HUDEP-2 (cell line): ENCODE results near the gene RPS19.

ENCODE experiments used
- DNase-seq, 76 experiments: peaks; one replicate each; lab custom pipeline; 2025; ENCODE audit not compliant: unreplicated experiment in 76 of 76; lab: John Stamatoyannopoulos, UW

The RPS19 gene

DNA sequence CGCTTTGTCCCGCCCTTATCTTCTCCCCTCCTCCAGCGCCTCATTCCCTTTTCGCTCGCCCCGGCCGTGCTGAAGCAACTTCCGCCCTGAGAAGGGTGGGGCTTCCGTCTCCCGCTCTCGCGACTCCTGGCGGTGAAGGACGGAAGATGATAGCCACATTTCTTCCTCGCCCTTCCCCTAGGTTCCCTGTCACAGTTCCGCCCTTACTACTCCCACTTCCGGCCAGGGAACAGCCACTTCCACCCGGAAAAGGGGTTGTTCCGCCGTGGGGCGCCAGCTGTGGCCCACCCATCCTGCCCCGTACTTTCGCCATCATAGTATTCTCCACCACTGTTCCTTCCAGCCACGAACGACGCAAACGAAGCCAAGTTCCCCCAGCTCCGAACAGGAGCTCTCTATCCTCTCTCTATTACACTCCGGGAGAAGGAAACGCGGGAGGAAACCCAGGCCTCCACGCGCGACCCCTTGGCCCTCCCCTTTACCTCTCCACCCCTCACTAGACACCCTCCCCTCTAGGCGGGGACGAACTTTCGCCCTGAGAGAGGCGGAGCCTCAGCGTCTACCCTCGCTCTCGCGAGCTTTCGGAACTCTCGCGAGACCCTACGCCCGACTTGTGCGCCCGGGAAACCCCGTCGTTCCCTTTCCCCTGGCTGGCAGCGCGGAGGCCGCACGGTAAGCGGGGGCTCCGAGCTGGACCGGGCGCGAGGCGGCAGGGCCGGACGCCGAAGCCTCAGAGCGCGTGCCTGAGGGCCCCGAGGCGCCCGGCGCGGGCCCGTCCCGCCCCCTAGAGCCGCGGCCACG lies at the start of gene RPS19:
Gene RPS19 (plus strand): TSS at position 638 of the 801 bp plus-strand sequence. CDS start 520 bp downstream, outside the sequence.
- peak; percentile 89 to 100 (median 99) for DNase-seq

DNA sequence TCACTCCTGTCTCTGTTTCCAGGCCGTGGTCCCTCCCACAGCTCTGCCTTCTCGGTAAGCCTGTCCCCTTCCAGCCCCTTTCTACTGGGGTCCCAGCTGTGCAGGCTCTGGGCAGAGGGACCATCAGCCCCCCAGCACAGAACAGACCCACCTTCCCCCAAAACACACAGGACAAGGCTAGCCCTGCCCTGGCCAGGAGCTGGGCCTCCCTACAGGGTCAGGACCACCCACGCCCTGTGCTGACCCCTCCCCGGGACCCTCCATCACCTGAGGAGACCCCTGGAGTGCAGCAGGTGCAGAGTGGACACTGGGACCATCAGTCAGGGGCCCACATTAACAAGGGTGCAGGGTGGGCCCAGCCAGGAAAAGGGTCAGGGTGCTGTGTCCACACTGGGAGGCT lies 49.8 kb upstream of the RPS19 start:
- no peak for DNase-seq

DNA sequence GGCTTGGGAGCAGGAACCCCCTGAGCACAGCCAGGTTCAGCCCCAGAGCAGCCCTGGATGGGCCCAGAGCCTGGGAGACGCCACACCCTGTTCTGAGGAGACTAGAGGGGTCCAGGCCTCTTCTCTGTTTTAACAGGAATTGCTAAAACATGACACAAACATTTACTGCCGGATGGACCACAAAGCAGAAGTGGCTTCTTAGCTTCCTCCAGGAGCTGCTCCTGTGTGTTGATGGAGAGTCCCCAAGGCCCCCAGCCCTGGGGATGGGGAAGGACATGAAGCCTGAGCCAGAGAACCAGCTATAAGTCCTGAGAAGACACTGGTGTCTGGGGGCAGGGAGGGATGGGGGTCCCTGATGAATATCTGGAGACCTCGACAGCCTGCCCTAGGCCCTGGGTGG lies 49.0 kb upstream of the RPS19 start:
- DNase-seq, result no peak

DNA sequence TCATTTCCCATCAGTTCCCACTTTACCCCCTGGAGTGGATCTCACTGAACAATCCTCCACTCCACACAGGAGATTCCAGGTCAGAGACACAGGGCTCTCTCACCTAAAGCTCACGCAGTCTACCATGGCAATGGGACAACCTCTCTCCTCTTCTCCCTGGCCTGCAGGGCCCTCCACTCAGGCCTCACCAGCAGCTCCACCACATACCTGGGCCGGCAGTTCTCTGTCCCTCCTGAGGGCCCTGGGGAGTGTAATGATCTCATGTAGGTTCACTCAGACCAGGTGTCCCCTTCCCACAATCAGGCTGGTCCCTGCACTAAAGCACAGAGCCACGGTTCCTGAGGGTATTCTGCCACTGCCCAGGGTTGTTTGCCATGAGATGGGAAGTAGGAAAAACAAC lies 48.1 kb upstream of the RPS19 start:
- no peak for DNase-seq

DNA sequence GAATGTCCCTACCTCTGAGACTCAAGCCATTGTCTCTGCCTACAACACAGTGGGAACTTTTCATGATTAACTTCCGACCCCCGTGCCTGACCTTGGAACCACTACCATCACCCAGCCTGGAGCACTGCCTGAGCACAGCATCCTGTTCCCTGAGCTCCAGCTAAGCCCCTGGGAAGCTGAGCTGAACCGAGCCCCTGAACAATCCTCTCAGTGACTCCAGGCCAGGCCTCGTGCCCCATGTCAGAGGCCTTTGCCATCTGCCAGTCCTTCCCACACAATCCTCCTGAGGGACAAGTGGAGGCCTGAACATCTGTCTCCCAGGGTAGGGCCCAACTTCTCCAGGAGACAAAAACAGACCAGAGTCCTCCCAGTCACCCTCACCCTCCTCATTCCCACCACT lies 46.1 kb upstream of the RPS19 start:
- DNase-seq, result no peak

DNA sequence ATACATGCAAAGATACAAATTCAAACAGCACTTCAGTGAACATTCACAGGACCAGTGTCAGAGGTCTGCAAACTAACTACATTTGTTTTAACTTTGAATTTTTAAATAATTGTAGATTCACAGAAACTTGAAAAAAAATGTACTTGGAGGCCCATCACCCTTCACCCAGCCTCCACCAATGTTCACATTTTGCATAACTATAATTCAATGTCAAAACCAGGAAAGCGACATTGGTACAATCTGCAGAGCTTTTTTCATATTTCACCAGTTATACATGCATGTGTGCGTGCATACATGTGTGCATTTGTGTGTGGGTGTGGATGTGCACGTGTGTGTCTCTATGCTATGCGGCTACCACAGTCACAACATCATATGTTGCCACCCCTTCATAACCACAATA lies 44.8 kb upstream of the RPS19 start:
- DNase-seq, result no peak

DNA sequence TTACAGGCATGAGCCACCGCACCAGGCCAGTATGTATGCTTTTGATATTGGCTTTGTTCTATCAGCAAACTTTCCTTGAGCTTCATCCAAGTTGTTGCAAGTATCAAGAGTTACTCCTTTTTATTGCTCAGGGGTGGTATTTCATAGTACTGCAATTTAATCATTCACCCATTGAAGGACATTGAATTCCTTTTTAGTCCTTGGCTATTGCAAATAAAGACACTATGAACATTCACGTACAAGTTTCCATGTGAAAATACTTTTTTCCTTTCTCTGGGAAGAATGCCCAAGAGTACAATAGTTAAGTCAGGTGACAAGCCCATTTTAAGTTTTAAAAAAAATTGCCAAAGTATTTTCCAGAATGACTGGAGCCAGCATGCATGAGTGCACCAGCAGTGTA lies 43.3 kb upstream of the RPS19 start:
- no peak for DNase-seq

DNA sequence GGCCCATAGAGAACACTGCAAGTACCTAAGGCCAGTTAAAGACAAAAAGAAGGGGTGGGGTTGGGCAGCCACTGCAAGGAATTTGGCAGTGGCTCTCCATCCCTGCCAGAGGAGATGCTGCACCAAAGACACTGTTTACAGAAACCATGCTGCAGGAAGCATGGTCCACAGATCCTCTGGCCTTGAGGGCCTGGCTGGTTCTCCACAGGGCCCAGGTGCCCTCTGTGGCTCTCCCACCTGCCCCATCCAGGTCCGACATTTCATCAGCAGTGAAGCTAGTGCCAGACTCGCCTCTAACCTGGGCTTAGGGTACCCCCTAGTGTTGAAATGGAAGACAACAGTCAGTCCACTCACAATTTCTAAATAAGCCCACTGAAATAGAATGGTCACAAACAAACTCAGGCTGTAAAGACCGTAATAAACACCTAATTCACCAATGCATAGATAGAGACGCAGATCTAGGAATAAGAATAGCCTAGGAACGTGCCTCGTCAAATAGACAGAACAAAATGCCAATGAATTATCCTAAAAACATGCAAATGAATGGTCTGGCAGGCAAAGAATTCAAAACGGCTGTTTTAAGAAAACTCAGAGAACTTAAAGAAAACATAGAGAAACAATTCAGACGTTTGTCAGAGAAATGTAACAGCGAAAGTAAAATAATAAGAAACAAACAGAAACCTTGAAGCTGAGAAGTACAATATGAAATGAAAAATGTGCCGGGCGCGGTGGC lies 38.9 kb upstream of the RPS19 start:
- peak in 34 of 76 experiments; percentile 6 to 59 (median 28) for DNase-seq

DNA sequence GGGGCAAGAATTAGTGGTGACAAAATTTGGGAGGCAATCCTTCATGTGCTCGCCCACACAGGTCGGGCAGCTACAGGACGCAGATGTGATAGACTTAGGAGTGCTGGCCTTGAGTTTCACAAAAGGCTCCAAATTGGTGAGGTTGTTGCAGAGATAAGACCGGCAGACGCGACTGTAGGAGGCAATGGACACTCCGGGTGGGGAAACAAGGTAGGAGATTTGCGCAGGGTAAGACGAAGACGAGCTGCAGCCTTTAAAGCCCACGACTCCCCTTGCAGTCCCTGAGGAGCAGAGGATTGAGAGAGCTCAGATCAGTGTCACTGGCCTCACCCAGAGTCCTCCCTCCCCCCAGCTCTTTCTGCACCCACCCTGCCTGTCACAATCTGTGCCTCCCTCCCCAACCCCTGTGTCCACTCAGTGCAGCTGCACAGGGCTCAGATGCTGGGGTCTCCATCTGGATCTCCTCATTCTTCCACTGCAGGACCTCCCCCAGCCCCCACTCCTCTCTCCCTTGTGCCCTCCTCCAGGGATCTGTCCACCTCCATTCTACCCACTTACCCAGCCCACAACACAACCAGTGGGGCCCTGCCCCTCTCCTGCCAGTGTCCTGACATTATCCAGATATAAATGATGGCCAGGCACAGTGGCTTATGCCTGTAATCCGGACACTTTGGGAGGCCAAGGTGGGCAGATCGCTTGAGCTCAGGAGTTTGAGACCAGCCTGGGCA lies 21.9 kb upstream of the RPS19 start:
- DNase-seq, result no peak

DNA sequence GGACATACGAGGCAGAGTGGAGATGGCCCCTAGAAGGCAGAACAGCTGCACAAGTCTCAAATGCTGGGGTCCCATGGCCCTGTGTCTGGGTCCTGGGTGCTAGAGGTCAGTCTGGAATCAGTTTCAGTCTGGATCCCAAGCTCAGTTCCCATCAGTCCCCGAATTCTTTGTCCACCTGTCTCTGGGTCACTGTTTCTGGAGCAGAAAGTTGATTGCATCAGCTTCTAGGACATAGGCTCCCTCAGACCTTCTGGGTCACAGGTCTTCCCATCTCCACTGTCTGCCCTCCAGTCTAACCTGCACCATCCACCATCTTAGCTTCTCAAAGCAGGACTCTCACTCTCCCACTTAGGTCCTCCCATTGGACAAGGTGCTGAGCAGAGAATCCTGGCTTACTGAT lies 20.8 kb upstream of the RPS19 start:
- DNase-seq, result no peak

DNA sequence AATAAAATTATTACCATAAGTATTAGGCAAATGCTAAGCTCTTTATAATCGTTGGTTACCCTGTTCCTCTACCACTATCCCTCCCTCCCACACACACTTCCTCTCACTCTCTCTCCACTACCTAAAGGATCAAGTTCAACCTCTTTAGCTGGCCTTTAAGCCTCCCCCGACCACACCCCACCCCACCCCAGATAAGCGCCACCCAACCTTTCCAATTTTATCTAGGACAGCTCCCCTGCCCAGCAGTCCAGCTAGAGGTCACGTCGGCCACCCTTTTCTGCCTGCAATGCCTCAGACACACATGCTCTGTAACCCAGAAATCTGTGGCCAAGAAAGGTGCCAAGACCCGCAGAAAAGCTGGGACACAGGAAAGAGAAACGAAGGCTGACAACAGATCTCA lies 16.7 kb upstream of the RPS19 start:
- DNase-seq, result peak in 6 of 76 experiments; percentile 23 to 42 (median 32)

DNA sequence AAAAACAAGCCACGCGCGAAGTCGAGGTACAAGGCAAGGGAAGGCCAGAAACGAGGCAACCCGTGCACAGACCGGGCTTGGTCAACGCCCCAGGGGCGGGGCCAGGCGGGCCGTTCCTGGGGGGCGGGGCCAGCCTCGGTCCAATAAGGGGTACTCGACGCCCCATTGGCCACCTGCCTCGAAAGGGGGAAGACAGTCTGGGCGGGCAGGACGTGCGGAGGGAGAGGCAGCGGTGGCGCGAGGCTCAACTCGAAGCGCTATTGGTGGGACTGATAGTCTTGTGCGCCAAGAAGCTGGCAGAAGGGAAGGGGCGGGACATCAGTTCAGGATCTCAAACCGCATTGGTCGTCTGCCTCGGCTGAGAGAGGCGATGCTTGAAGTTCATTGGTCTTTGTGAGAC lies 15.5 kb upstream of the RPS19 start, which contains the start of gene LYPD4:
Gene LYPD4 (minus strand): TSS at position 83 of the 400 bp plus-strand sequence. CDS start 5,398 bp downstream, outside the sequence.
- peak in 2 of 76 experiments; percentile 16 to 18 for DNase-seq

DNA sequence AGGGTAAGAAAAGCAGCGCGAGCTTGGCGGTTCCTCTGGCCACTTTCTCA lies 15.2 kb upstream of the RPS19 start, which contains the start of gene DMRTC2:
Gene DMRTC2 (plus strand): TSS at position 42 of the 50 bp plus-strand sequence. CDS start 2,387 bp downstream, outside the sequence.
- DNase-seq, result no peak

DNA sequence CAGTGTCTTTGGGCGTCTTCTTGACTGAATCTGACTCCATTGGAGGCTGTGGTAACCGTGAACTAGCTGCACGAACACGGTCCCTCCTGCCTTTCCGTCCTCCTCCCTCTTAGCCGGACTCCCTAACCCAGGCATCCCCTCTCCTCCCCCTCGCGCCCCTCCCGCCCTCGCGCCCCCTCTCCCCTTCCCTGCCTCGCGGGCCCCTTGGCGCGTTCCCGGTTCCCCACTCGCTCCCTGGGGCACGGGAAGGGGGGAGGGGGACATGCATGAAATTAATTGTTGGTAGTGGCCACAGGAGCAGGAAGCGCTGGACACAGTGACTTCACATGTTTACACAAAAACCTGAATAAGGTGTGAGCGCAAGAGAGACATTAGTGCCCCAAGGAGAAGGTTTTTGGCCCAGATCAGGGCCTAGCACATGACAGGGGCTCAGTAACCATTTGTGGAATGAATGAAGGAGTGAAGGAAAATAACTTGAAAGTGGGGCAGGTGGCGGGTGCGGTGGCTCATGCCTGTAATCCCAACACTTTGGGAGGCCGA lies 14.9 kb upstream of the RPS19 start:
- no peak for DNase-seq

DNA sequence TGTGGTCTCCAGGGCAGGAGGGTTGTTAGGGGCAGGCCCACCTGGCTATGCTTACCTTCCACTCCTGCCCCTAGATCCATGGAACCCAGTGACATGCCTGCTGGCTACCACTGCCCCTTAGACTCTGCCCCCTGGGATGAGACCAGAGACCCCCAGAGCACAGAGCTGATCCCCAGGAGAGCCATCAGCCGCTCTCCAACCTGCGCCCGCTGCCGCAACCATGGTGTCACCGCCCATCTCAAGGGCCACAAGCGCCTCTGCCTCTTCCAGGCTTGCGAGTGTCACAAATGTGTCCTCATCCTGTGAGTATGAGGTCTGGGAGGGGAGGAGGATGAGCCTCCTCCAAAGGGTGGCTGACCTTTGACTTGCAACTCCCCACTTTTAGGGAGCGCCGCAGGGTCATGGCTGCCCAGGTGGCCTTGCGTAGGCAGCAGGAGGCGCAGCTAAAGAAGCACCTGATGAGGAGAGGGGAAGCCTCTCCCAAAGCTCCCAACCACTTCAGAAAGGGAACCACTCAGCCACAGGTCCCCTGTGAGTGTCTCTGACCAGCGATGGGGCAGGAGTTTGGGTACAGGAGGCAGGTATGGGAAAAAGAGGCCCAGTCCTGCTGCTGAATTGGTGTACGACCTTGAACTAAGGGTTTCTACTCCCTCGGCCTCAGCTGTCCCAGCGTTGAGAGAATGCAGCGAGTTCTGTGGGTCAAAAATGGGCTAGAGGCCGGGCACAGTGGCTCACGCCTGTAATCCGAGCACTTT lies 12.5 kb upstream of the RPS19 start:
- DNase-seq, result no peak

DNA sequence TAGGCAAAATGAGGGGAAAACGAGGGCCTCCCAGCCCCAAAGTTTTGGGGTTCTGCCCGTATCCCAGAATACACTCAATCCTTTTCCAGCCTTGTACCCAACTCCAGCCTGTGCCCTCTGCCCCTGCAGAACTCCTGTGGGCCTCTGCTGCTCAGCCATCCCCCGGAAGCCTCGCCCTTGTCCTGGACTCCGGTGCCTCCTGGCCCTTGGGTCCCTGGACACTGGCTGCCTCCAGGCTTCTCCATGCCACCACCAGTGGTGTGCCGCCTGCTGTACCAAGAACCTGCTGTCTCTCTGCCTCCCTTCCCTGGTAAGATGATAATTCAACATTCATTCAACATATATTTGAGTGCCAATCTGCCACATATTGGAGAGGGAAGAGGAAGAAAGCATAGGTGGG lies 11.4 kb upstream of the RPS19 start:
- no peak for DNase-seq

DNA sequence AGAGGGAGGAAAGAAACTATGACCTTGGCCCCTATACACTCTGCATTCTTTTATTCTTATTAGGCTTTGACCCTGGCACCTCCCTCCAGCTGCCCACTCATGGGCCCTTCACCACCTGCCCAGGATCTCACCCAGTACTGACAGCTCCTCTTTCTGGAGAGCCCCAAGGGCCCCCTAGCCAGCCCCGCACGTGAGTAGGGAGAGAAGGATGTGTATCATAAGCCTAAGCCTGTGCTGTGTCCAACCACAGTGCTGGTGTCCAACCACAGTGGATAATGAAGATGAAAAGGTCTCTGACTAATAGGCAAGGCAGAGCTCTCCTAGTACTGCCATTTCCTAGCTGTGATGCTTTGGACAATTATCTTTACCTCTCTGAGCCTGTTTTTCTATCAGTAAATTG lies 11.0 kb upstream of the RPS19 start:
- no peak for DNase-seq

DNA sequence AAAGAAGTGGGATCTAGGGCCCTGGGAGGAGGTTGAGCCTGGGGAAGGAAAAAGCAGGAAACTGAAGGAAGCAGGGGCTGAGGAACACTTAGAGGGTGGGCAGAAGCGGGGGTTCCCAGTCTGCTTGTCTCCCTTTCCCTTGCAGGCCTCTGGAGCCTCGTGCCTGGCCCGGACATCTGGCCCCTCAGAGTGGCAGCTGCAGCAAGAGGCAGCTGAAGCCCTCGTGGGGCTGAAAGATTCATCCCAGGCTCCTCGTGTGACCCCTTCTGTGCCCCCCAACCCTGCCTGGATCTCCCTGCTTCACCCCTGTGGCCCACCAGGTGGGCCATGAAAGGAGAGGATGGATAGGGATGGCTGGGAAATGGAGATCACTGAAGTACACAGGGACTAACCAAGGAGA lies 9.7 kb upstream of the RPS19 start:
- no peak for DNase-seq

DNA sequence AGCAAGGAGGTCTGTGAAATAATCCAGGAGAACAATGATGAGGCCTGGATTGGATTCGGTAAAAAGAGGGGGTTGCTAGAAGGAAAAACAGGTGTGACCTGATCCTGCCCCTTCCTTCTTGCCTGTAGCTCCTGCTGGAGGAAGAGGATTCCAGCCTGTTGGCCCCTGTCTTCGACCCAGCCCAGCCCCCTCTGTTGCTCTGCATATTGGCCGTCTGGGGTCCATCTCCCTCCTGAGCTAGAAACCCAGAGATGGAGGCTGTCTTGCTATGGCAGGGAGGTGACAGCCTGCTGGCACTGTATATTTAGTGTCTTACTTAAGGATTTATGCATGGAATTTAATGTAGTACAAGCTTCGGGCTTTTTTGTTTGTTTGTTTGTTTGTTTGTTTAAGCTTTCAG lies 8.6 kb upstream of the RPS19 start:
- DNase-seq, result no peak

DNA sequence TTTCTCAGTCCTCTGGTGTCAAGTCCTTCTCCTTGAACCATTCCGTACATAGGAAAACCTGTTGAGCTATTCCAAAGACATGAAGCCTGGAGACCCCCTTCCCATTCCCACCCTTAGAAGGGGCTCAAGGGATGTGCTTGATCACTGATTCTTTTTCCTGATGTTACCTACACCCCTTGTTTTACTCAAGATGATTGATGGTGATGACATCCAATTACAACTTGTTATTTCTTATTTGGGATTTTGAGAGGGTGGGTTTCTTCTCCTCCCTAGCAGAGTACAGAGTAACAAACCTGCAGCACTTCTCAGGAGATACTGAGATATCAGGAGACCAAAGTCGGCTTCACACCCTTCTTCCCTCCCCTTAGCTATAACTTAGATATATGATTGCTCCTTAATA lies 6.7 kb upstream of the RPS19 start:
- no peak for DNase-seq

DNA sequence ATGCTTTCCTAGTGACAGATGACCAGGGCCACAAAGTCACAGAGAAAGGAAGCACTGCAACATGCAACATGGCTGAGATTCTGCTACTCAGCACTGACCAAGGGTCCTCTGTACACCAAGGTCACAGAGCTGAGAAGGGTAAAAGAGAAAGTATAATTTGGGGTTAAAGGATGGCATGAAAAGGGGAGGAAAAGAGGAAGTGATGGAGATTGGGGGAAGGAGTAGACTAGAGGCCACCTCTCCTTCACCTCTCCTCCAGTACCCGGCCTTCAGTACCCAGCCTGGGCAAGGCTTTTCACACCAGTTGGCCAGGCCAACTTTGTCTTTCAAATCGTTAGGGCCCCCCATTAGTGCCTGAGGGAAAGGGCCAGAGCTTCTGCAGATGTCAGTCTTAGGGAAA lies 6.3 kb upstream of the RPS19 start:
- no peak for DNase-seq
